Kidney epithelial cell (primary cell): ENCODE data around the gene CKAP4. TPM values are rescaled to one million over a fixed set of nuclear protein-coding genes. Genes with fewer than 3 reads are reported as not detected.

ENCODE experiments used
- DNase-seq: peaks from one replicate; pipeline ENCODE4 v3.0.0-alpha.2; 2010; ENCODE audit warnings: low read depth
- H3K27me3 ChIP-seq: 2 replicates; pipeline ENCODE4 v1.6.0; 2011; ENCODE audit warnings: low read length; ENCODE audit not compliant: control insufficient read depth, insufficient read depth
- H3K36me3 ChIP-seq: 2 replicates; pipeline ENCODE4 v1.5.1; 2011; ENCODE audit warnings: low read length; ENCODE audit not compliant: control insufficient read depth, insufficient read depth
- H3K4me3 ChIP-seq: 2 replicates; pipeline ENCODE4 v1.5.1; 2011; ENCODE audit warnings: low read depth, mild to moderate bottlenecking, control low read depth, low read length
- CTCF ChIP-seq: IDR thresholded peaks from 2 replicates; pipeline ENCODE4 v1.5.1; 2011; ENCODE audit warnings: mild to moderate bottlenecking, moderate library complexity, low read length, control low read depth, inconsistent platforms; ENCODE audit not compliant: insufficient read depth, poor library complexity, severe bottlenecking
- total RNA-seq: library from RNA; depleted of rRNA; stranded (reverse); fragments of >200 nt; gene quantifications from 2 replicates; pipeline ENCODE4 v1.2.3, GENCODE V29; 2015

Gene CKAP4
- total RNA-seq, 1 donor from 2014 or later, result 112 TPM

GRCh38 chr12:106195621-106196027 is 52.2 kb downstream of the CKAP4 start:
- no peak for TF ChIP-seq CTCF
- DNase-seq, result peak; percentile 79
- no peak overlapping the region for H3K4me3 ChIP-seq
- no peaks in the 10 kb centered on the region for H3K27me3 ChIP-seq
- H3K36me3 ChIP-seq, result no peaks in the 10 kb centered on the region

DNA sequence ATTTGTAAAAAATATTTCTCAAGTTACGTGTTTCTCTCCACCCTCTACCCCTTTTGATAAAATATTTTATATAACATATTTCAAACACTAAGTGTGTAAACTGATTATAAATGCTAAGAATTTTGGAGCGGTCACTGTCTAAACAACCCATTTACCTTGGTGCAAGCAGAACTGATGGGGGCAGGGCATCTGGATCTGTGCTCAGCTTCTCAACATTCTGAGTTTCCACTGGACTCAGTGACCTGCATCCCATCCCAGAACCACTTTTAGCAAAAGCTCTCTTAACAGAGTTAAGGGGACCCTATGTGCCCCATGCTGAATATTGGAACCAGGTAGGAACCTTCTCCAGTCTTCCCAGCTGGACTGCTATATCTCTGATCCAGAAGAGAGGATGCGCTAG is 53.5 kb downstream of the CKAP4 start:
- no peak for DNase-seq
- Histone ChIP-seq H3K36me3 (no peaks in the 10 kb centered on the region), H3K4me3 (no peak overlapping the region), H3K27me3 (no peaks in the 10 kb centered on the region)
- no peak for TF ChIP-seq CTCF

- DNase-seq, result no peak
- Histone ChIP-seq H3K27me3 (no peaks in the 10 kb centered on the region), H3K36me3 (no peaks in the 10 kb centered on the region), H3K4me3 (no peak overlapping the region)
- TF ChIP-seq CTCF, result no peak
Observed at GRCh38 chr12:106193394-106194215, 54.2 kb downstream of the CKAP4 start.

GRCh38 chr12:106192659-106193393 is 55.0 kb downstream of the CKAP4 start:
- DNase-seq, result no peak
- Histone ChIP-seq H3K4me3 (no peak overlapping the region), H3K36me3 (no peaks in the 10 kb centered on the region), H3K27me3 (no peaks in the 10 kb centered on the region)
- TF ChIP-seq CTCF, result no peak

DNA sequence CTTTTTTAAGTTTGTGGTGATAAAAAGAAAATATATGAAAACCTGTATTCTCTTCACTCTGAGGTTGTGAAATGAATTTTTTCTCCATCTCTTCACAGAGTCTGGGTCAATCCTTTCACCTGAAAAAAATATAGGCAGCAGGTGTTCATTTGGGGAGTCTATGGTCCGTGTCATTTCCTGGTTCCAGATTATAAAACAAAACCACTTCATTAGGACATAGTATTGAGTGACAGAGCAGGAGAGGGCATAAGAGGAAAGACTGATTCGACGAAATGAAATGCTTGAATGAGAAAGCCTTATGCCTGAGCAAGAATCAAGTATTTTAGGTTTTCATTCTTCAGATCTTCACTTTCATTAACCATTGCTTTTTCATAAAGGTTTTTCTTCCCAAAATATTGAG is 57.2 kb downstream of the CKAP4 start:
- Histone ChIP-seq H3K27me3 (no peaks in the 10 kb centered on the region), H3K36me3 (no peaks in the 10 kb centered on the region), H3K4me3 (no peak overlapping the region)
- TF ChIP-seq CTCF, result no peak
- no peak for DNase-seq

DNA sequence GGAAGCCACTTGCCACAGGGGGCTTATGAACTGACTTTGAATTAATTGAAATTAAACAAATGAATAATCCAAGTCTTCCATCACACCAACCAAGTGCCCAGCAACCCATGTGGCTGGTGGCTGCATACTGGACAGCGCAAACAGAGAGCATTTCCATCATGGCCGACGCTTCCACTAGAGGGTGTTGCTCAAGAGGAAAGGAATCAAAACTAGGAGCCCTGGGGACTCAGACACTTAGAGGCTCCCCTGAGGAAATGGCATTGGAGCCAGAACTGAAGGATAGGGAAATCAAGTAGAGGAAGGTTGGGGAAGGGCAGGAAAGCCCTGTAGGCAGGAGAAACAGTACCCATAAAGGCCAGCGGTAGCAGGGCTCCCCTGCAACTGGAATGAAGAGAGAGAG is 58.5 kb downstream of the CKAP4 start:
- no peak for DNase-seq
- H3K27me3 ChIP-seq, result no peaks in the 10 kb centered on the region
- no peaks in the 10 kb centered on the region for H3K36me3 ChIP-seq
- no peak for TF ChIP-seq CTCF
- no peak overlapping the region for H3K4me3 ChIP-seq
